Endodermal cell (in vitro differentiated cells): ENCODE results near the gene HEATR3. TPM values are rescaled to one million over a fixed set of nuclear protein-coding genes. Genes with fewer than 3 reads are reported as not detected.

Experiments
- DNase-seq: peaks from one replicate; pipeline ENCODE4 v3.0.0-alpha.2; 2017
- H3K27ac ChIP-seq: 2 replicates; pipeline ENCODE4 v1.5.1; 2013; ENCODE audit warnings: mild to moderate bottlenecking, low read depth, low read length, moderate library complexity
- H3K27me3 ChIP-seq: 2 replicates; pipeline ENCODE4 v1.6.1; 2013; ENCODE audit warnings: mild to moderate bottlenecking, low read length, moderate library complexity; ENCODE audit not compliant: insufficient read depth, control insufficient read depth, poor library complexity, severe bottlenecking
- H3K36me3 ChIP-seq: 2 replicates; pipeline ENCODE4 v1.7.0; 2013; ENCODE audit warnings: mild to moderate bottlenecking, low read length, moderate library complexity; ENCODE audit not compliant: control insufficient read depth, insufficient read depth
- H3K4me1 ChIP-seq: one replicate; pipeline ENCODE4 v1.7.0; 2013; ENCODE audit warnings: low read length; ENCODE audit not compliant: control insufficient read depth, insufficient read depth
- H3K4me3 ChIP-seq: 2 replicates; pipeline ENCODE4 v1.5.1; 2013; ENCODE audit warnings: mild to moderate bottlenecking, low read length, moderate library complexity
- H3K9ac ChIP-seq: 2 replicates; pipeline ENCODE4 v1.6.1; 2013; ENCODE audit warnings: mild to moderate bottlenecking, low read length, moderate library complexity; ENCODE audit not compliant: poor library complexity, severe bottlenecking; ENCODE audit errors: extremely low read depth
- H3K9me3 ChIP-seq: 2 replicates; pipeline ENCODE4 v1.6.1; 2013; ENCODE audit warnings: mild to moderate bottlenecking, low read length, moderate library complexity; ENCODE audit not compliant: control insufficient read depth
- H3K27ac Mint-ChIP-seq: 2 replicates; pipeline ENCODE4 v1.8.0; 2020; ENCODE audit warnings: mixed read lengths
- H3K27me3 Mint-ChIP-seq: 2 replicates; pipeline ENCODE4 v1.8.0; 2021; ENCODE audit warnings: mild to moderate bottlenecking, mixed read lengths; ENCODE audit not compliant: insufficient read depth
- H3K36me3 Mint-ChIP-seq: 2 replicates; pipeline ENCODE4 v1.8.0; 2020; ENCODE audit warnings: low read depth, mixed read lengths
- H3K4me1 Mint-ChIP-seq: 2 replicates; pipeline ENCODE4 v1.8.0; 2020; ENCODE audit warnings: mixed read lengths
- H3K4me3 Mint-ChIP-seq: 2 replicates; pipeline ENCODE4 v1.8.0; 2020; ENCODE audit warnings: mild to moderate bottlenecking, moderate library complexity, mixed read lengths
- H3K9me3 Mint-ChIP-seq: 2 replicates; pipeline ENCODE4 v1.8.0; 2020; ENCODE audit warnings: mild to moderate bottlenecking, mixed read lengths
- CTCF ChIP-seq: fragments of 200-600 bp; sonication (generic); conservative IDR thresholded peaks from 2 replicates; pipeline ENCODE4 v1.5.0; 2021; ENCODE audit warnings: antibody characterized with exemption, mild to moderate bottlenecking
- WGBS, 2 experiments: methylation state at CpG; one replicate each; pipeline versions ENCODE4 v1.1.5 to v1.1.7; 2013; ENCODE audit warnings: missing lambda C conversion rate in 2 of 2, mixed read lengths in 1 of 2; ENCODE audit not compliant: insufficient coverage in 1 of 2, insufficient read length in 1 of 2; 5-methylcytosine and 5-hydroxymethylcytosine counted together
- total RNA-seq, 2 donors: library from RNA; stranded (reverse); fragmentation: NEBNext Ultra II Directional in 1 of 2; extraction: Animal tissue kit (Norgen Biotek cat#: 25700) in 1 of 2; gene quantifications; 2 replicates in 1 of 2; 3 replicates in 1 of 2; pipeline ENCODE4 v1.2.1, GENCODE V29; 2021

The HEATR3 gene
- total RNA-seq, 2 donors from 2014 or later, result 13.0 to 14.9 TPM

GRCh38 chr16:50058091-50058771 lies 7.5 kb upstream of the HEATR3 start:
- Histone ChIP-seq H3K9me3 (no peaks in the 10 kb centered on the region), H3K36me3 (no peaks in the 10 kb centered on the region), H3K9ac (no peak overlapping the region), H3K27ac (no peak overlapping the region), H3K4me3 (no peak overlapping the region), H3K27me3 (no peaks in the 10 kb centered on the region), H3K4me1 (no peaks in the 10 kb centered on the region)
- no peak for DNase-seq
- Mint-ChIP-seq H3K4me3 (no peak overlapping the region), H3K4me1 (no peaks in the 10 kb centered on the region), H3K36me3 (no peaks in the 10 kb centered on the region), H3K27me3 (peaks cover 4% of the 10 kb centered on the region), H3K27ac (no peak overlapping the region), H3K9me3 (peaks cover 20% of the 10 kb centered on the region)
- WGBS, 2 experiments, result 92 to 95% methylated on average over 25 to 28 of the region's 28 CpGs
- no peak for TF ChIP-seq CTCF

GRCh38 chr16:50059111-50059510 lies 6.7 kb upstream of the HEATR3 start:
- no peak overlapping the region for H3K27ac Mint-ChIP-seq
- no peaks in the 10 kb centered on the region for H3K36me3 ChIP-seq
- no peaks in the 10 kb centered on the region for H3K4me1 ChIP-seq
- no peak overlapping the region for H3K4me3 ChIP-seq
- H3K4me3 Mint-ChIP-seq, result no peak overlapping the region
- H3K4me1 Mint-ChIP-seq, result no peaks in the 10 kb centered on the region
- peaks cover 4% of the 10 kb centered on the region for H3K27me3 Mint-ChIP-seq
- H3K9me3 Mint-ChIP-seq, result peaks cover 20% of the 10 kb centered on the region
- WGBS, 2 experiments, result 88 to 93% methylated on average over 9 of the region's 10 CpGs
- H3K27ac ChIP-seq, result no peak overlapping the region
- no peaks in the 10 kb centered on the region for H3K27me3 ChIP-seq
- no peak for TF ChIP-seq CTCF
- H3K36me3 Mint-ChIP-seq, result no peaks in the 10 kb centered on the region
- DNase-seq, result no peak
- no peaks in the 10 kb centered on the region for H3K9me3 ChIP-seq
- H3K9ac ChIP-seq, result no peak overlapping the region

- Mint-ChIP-seq H3K27me3 (peaks cover 4% of the 10 kb centered on the region), H3K4me3 (no peak overlapping the region), H3K4me1 (no peaks in the 10 kb centered on the region), H3K27ac (no peak overlapping the region), H3K36me3 (no peaks in the 10 kb centered on the region), H3K9me3 (peaks cover 20% of the 10 kb centered on the region)
- no peaks in the 10 kb centered on the region for H3K36me3 ChIP-seq
- WGBS, 2 experiments, result 91 to 92% methylated on average over 3 of the region's 3 CpGs
- no peak for TF ChIP-seq CTCF
- H3K4me1 ChIP-seq, result no peaks in the 10 kb centered on the region
- no peaks in the 10 kb centered on the region for H3K27me3 ChIP-seq
- no peak for DNase-seq
- no peak overlapping the region for H3K4me3 ChIP-seq
- no peak overlapping the region for H3K9ac ChIP-seq
- no peaks in the 10 kb centered on the region for H3K9me3 ChIP-seq
- no peak overlapping the region for H3K27ac ChIP-seq
Observed at GRCh38 chr16:50059669-50060068, 6.1 kb upstream of the HEATR3 start.
